ENCODE measurements around the gene SPOCK2. TPM values are rescaled to one million over a fixed set of nuclear protein-coding genes. Genes with fewer than 3 reads are reported as not detected.

The SPOCK2 gene
- total RNA-seq, 4 donors from 2014 or later, result 3.4 to 6.7 (median 5.3) TPM

GRCh38 chr10:72025832-72026231 is 62.5 kb downstream of the SPOCK2 start:
- Histone ChIP-seq H3K4me3 (no peak overlapping the region), H3K4me1 (peaks cover 5 to 16% of the 10 kb centered on the region in 2 donors), H3K36me3 (no peaks in the 10 kb centered on the region), H3K27me3 (no peaks in the 10 kb centered on the region), H3K27ac (no peak overlapping the region), H3K9me3 (no peaks in the 10 kb centered on the region)
- DNase-seq, result no peak
- intact Hi-C loops (cut with DNase I; ENCODE audit: low total_unique reads) (no loop called here), in situ Hi-C loops (cut with MboI; ENCODE audit: low sequenced_read_pairs in 4 of 4) (no loop called here)
- no peak for TF ChIP-seq CTCF (IDR thresholded peaks at IDR 0.05 in 4 of 5, conservative IDR thresholded peaks at IDR 0.05 in 1 of 5)
- TF ChIP-seq POLR2A (IDR thresholded peaks at IDR 0.05), result no peak
- ATAC-seq, result no peak

- in situ Hi-C loops (cut with MboI; ENCODE audit: low sequenced_read_pairs in 4 of 4) (no loop called here), intact Hi-C loops (cut with DNase I; ENCODE audit: low total_unique reads) (no loop called here)
- H3K9me3 ChIP-seq, result no peaks in the 10 kb centered on the region
- H3K36me3 ChIP-seq, result no peaks in the 10 kb centered on the region
- ATAC-seq, result no peak
- no peak for DNase-seq
- no peak overlapping the region for H3K27ac ChIP-seq
- TF ChIP-seq POLR2A (IDR thresholded peaks at IDR 0.05), result no peak
- no peak for TF ChIP-seq CTCF (IDR thresholded peaks at IDR 0.05 in 4 of 5, conservative IDR thresholded peaks at IDR 0.05 in 1 of 5)
- H3K4me3 ChIP-seq, result no peak overlapping the region
- no peaks in the 10 kb centered on the region for H3K27me3 ChIP-seq
- peaks cover under 1 to 17% of the 10 kb centered on the region in 2 donors for H3K4me1 ChIP-seq
Measured at GRCh38 chr10:72025400-72025799, 63.0 kb downstream of the SPOCK2 start.

- Histone ChIP-seq H3K27ac (no peak overlapping the region), H3K27me3 (no peaks in the 10 kb centered on the region), H3K36me3 (no peaks in the 10 kb centered on the region), H3K4me1 (peaks cover 0 to 9% of the 10 kb centered on the region in 2 donors), H3K9me3 (no peaks in the 10 kb centered on the region), H3K4me3 (no peak overlapping the region)
- no peak for DNase-seq
- ATAC-seq, result no peak
- TF ChIP-seq CTCF (IDR thresholded peaks at IDR 0.05 in 4 of 5, conservative IDR thresholded peaks at IDR 0.05 in 1 of 5), result no peak
- TF ChIP-seq POLR2A (IDR thresholded peaks at IDR 0.05), result no peak
- intact Hi-C loops (cut with DNase I; ENCODE audit: low total_unique reads) (no loop called here), in situ Hi-C loops (cut with MboI; ENCODE audit: low sequenced_read_pairs in 4 of 4) (no loop called here)
Measured at GRCh38 chr10:72024596-72024995, 63.8 kb downstream of the SPOCK2 start.

GRCh38 chr10:72022228-72022627 is 66.1 kb downstream of the SPOCK2 start:
- no peak for TF ChIP-seq CTCF (IDR thresholded peaks at IDR 0.05 in 4 of 5, conservative IDR thresholded peaks at IDR 0.05 in 1 of 5)
- no peak for TF ChIP-seq POLR2A (IDR thresholded peaks at IDR 0.05)
- H3K9me3 ChIP-seq, result no peaks in the 10 kb centered on the region
- intact Hi-C loops (cut with DNase I; ENCODE audit: low total_unique reads) (no loop called here), in situ Hi-C loops (cut with MboI; ENCODE audit: low sequenced_read_pairs in 4 of 4) (no loop called here)
- H3K4me1 ChIP-seq, result peaks cover 9 to 14% of the 10 kb centered on the region in 2 donors
- DNase-seq (no peak), ATAC-seq (no peak)
- H3K4me3 ChIP-seq, result no peak overlapping the region
- no peak overlapping the region for H3K27ac ChIP-seq
- no peaks in the 10 kb centered on the region for H3K27me3 ChIP-seq
- no peaks in the 10 kb centered on the region for H3K36me3 ChIP-seq

Measured in gastrocnemius medialis (tissue), 4 donors.